ENCODE measurements around the gene USP8.
"Not testable (repeated sequence)": the region's sequence is repeated elsewhere in the genome, so short reads cannot be mapped to it uniquely, and the experiment has no call there.

Gene USP8

GRCh38 chr15:50452927-50453326 lies 28.7 kb downstream of the USP8 start:
- DNase-seq, result no peak

GRCh38 chr15:50458348-50459112 lies 34.3 kb downstream of the USP8 start:
- DNase-seq, result no peak

DNA sequence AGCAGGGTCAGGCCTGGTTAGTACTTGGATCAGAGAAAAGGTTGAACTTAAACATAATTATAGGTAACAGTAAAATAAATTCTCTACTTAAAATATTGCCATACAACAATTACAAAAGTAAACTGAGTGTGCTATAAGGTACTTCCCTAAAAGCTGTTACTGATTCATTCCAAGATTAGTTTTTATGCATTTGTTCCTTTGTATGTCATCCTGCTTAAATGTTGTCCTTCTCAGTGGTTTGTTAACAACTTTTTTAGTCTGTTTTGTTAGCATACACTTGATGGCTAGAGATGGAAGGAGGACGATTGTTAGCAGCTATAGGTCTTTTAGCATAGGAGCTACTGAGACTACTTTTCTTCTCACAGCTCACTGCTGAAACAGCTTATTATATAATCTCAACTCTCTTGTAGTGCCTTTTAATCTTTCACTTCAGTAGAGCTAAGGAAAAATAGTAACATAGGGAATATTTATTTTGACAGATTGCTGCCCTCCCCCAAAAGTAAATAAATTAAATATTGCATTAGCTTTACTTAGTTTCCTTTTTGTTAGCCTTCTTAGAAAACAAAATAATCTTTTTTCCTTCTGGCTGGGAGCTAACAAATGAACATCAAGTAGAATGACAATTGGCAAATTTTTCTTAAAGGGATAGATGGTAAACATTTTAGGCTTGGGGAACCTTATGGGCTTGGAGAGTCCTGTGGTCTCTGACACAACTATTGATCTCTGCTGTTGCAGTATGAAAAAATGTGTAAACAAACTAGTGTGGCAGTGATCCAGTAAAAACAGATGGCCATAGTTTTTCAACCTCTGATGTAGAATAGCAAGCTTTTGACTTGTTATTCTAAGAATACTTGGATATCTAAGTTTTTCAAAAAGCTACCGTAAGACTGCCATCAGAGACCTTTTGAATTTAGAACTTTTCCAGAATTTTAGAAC lies 39.5 kb downstream of the USP8 start:
- DNase-seq, result no peak

GRCh38 chr15:50471072-50471471 lies 46.9 kb downstream of the USP8 start:
- DNase-seq, result no peak

- no peak for DNase-seq
These were observed 51.9 kb downstream of the USP8 start for GRCh38 chr15:50476143-50476542.

DNA sequence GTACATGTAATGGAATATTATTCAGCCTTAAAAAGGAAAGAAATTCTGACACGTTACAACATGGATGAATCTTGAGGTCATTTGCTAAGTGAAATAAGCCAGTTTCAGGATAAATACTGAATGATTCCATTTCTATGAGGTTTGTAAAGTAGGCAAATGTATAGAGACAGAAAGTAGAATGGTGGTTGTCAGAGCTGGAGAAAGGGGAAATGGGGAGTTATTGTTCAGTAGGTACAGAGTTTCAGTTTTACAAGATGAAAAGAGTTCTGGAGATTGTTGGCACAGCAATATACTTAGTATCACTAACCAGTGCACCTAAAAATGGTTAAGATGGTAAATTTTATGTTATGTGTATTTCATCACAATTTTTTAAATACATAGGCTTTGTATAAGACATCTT lies 60.6 kb downstream of the USP8 start:
- no peak for DNase-seq

GRCh38 chr15:50485389-50485788 lies 61.2 kb downstream of the USP8 start:
- DNase-seq, result no peak

GRCh38 chr15:50487287-50487686 lies 63.1 kb downstream of the USP8 start:
- no peak for DNase-seq

- no peak for DNase-seq
These were observed 69.4 kb downstream of the USP8 start for GRCh38 chr15:50493625-50494024.

- DNase-seq, result not testable (repeated sequence)
These were observed 70.3 kb downstream of the USP8 start for GRCh38 chr15:50494547-50494946.

DNA sequence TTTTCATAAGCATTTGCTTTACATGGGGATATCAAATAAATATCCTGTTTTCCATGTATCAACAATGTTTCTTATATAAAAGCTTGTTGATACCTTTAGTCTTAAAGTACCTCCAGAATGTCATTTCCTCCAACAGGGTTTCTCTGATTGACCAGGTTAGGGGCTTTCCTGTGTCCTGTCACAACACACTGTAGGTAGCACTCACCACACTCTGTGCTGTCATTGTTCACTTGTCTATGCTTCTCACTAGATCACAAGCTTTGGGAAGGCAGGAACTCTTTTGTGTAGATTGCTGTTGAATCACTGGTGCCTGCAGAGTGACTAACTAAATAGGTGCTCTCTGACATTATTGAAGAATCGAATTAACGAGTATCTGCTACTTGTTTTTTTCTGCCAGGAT lies 72.5 kb downstream of the USP8 start:
- DNase-seq, result no peak

GRCh38 chr15:50500352-50500751 lies 76.1 kb downstream of the USP8 start:
- no peak for DNase-seq

- no peak for DNase-seq
These were observed 77.6 kb downstream of the USP8 start for GRCh38 chr15:50501815-50502214.

DNA sequence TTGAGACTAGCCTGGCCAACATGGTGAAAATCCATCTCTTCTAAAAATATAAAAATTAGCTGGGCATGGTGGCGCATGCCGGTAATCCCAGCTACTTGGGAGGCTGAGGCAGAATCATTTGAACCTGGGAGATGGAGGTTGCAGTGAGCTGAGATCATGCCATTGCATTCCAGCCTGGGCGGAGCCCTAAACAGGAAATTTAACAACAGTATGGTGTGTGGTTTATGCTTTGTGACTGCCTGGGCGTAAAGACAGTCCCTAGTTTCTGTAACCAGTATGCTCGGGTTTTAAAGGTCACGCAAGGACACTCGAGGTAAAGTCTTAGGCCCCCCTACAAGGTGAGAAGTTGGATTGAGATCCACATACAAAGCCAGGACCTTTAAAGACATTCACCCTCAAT lies 78.9 kb downstream of the USP8 start:
- DNase-seq, result no peak

DNA sequence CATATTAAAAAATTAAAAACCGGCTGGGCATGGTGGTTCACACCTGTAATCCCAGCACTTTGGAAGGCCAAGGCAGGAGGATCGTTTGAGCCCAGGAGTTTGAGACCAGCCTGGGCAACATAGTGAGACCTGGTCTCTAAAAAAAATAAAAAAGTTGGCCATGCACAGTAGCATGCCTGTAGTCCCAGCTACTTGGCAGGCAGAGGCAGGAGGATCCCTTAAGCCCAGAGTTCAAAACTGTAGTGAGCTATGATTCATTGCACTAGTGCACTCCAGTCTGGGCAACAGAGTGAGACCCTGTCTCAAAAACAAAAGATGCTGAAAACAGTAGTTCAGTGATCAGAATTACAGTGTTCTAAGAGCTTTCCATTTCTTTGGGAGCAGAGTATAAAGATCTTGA lies 81.5 kb downstream of the USP8 start:
- DNase-seq, result not testable (repeated sequence)

- no peak for DNase-seq
These were observed 81.9 kb downstream of the USP8 start for GRCh38 chr15:50506121-50506520.

DNA sequence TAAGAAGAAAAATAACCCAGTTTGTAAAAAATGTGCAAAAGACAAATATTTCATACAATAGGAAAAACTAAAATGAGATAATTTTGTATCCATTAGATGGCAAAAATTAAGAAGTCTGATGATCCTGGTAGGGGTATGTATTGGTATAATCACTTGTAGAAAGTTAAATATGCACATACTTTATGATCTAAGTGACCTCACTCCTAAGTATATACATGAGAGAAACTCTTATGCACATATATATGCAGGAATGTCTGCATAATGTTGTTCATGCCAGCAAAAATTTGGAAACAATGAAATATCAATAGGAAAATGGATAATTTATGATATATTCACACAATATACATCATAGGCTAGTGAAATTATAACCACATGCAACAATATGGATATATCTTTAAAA lies 88.8 kb downstream of the USP8 start:
- no peak for DNase-seq

DNA sequence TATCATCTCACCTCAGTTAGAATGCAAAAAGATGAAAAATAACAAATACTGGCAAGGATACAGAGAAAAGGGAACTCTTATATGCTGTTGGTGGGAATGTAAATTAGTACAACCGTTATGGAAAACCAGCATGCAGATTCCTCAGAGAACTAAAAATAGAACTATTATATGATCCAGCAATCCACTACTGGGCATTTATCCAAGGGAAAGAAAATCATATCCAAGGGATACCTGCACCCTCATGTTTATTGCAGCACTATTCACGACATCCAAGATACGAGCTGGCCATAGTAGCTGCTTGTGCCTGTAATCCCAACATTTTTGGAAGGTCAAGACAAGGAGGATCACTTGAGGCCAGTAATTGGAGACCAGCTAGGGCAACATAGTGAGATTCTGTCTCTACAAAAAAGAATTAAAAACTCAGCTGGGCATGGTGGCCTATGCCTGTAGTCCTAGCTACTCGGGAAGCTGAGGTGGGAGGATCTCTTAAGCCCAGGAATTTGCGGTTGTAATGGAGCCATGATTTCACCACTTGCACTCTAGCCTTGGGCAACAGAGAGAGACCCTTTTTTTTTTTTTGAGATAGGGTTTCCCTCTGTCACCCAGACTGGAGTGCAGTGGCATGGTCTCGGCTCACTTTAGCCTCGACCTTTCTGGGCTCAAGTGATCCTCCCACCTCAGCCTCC lies 95.7 kb downstream of the USP8 start:
- DNase-seq, result no peak

DNA sequence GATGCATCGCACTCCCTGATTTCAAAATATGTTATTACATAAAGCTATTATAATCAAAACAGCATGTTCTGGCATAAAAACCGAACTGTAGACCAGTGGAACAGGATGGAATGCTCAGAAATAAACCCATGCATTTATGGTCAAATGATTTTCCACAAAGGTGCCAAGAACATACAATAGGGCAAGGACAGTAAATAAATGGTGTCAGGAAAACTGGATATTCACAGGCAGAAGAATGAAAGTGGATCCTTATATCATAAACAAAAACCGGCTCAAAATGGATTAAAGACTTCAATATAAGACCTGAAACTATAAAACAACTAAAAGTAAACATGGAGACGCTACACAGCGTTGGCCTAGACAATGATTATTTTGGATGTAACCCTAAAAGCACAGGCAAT lies 99.6 kb downstream of the USP8 start:
- DNase-seq, result no peak

DNA sequence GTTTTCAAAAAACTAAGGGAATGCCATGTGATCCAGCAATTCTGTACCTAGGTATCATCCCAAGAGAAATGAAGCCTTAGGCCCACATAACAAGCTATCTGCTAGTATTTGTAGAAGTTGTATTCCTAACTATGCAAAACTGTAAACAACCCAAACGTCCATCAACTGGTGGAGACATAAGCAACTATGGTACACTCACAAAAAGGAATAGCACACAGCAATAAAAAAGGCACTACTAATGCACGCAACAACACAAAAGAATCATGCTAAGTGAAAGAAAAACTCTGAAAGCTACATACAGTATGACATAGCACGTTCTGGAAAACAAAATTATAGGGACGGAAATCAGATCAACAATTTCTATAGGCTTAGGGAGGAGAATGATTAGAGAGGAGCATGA lies 107.0 kb downstream of the USP8 start:
- no peak for DNase-seq

GRCh38 chr15:50531766-50532165 lies 107.6 kb downstream of the USP8 start:
- no peak for DNase-seq

DNA sequence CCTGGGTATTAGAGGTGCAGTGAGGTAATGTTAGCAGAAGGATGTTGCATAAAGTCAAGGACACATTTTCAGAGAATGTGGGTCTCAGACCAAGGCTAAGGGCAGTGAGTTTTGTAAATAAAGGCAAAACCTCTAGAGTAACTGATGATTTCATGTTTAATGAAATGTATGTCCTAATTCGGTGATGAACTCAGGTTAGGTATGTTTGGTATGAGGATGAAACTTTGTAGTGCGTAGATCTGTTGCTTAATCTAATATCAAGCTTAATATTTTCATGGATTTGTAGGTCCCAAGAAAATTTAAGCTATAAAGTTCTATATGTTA lies 118.6 kb downstream of the USP8 start:
- DNase-seq, result no peak

- no peak for DNase-seq
These were observed 119.4 kb downstream of the USP8 start for GRCh38 chr15:50543556-50543955.

DNA sequence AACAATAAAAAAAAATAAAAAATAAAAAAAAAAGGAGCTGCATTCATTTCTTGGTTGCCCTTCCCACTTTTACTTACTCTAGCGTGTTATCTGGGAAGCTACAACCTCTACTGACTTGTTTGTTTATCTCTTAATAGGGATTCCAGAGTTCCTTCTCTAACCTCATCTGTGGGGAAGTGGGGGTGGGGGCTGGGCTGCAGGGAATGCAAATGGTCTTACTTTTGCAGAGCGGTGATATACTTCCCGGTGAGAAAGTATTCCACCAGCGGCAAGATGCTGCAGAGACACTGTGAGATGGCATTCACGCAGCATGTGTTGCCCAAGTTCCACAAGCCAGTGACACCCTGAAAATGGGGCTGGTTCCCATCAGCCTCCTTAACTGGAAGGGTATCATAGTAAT lies 120.2 kb downstream of the USP8 start:
- no peak for DNase-seq

Measured in activated T-cell treated with anti-CD3 and anti-CD28 coated beads, Interleukin-2, amount 50 U/mL, for 48 hours (primary cell).